GM13976 (cell line): ENCODE data around the gene BACH1.
"Not testable (repeated sequence)": the region's sequence is repeated elsewhere in the genome, so short reads cannot be mapped to it uniquely, and the experiment has no call there.

Source experiments
- DNase-seq: peaks from one replicate; pipeline ENCODE4 v3.0.0; 2012; ENCODE audit warnings: low spot score
- in situ Hi-C: fragments of 300-500 bp; cut with MboI; formaldehyde crosslinking; loops from one replicate; pipeline ENCODE4 v1.12.0; 2022; ENCODE audit warnings: low sequenced_read_pairs, mixed read lengths, inconsistent platforms; ENCODE audit not compliant: unreplicated experiment
- TF ChIP-seq, protein P1 (sequence below): IDR thresholded peaks from 2 replicates; pipeline ENCODE4 v1.5.1; 2012; ENCODE audit warnings: borderline replicate concordance, mild to moderate bottlenecking; ENCODE audit not compliant: insufficient read depth; ENCODE audit errors: extremely low read depth, missing control alignments, control extremely low read depth

Gene BACH1

DNA sequence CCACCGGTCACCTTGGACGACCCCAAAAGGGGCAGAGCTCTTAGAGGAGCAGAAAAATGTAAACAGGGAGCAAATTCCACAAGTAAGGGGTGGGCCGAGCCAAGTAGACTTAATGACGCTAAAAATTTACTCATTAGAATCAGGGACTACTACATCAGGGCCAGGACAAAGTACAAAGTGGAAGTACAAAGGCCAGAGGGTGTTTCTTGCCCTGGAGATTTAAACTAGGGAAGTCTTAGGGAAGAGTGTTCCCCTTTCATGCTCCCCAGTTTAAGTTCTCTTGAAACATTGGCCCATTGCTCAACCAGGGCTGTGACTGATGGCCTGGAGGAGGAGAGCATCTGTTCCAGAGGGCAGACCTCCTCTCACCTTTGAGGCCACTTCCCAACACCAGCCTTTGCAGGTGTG lies 48.6 kb downstream of the BACH1 start:
- TF ChIP-seq, protein P1, sequence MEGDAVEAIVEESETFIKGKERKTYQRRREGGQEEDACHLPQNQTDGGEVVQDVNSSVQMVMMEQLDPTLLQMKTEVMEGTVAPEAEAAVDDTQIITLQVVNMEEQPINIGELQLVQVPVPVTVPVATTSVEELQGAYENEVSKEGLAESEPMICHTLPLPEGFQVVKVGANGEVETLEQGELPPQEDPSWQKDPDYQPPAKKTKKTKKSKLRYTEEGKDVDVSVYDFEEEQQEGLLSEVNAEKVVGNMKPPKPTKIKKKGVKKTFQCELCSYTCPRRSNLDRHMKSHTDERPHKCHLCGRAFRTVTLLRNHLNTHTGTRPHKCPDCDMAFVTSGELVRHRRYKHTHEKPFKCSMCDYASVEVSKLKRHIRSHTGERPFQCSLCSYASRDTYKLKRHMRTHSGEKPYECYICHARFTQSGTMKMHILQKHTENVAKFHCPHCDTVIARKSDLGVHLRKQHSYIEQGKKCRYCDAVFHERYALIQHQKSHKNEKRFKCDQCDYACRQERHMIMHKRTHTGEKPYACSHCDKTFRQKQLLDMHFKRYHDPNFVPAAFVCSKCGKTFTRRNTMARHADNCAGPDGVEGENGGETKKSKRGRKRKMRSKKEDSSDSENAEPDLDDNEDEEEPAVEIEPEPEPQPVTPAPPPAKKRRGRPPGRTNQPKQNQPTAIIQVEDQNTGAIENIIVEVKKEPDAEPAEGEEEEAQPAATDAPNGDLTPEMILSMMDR = no peak
- no peak for DNase-seq

DNA sequence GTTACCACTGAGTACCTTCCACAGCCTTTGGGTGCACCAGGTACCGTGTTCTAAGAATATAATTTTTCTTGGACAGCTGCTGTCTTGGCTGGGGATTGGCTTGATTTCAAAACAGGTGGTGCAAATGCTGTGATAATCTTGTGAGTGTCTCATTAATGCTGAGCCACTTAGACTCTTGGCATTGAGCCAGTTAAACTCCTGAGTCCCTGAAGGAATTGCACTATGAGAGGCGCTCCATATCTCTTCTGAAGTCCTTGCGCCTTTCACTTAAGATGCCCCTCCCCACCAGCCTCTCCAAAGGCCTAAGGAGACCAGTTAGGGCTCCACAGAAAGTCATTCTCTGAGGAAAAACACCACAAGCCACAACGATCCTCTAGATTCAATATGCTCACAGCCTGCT lies 51.0 kb downstream of the BACH1 start:
- TF ChIP-seq, protein P1 = no peak
- no peak for DNase-seq
- in situ Hi-C loops = loop anchor here (25.0 kb wide), 1 partner anchor 113 kb away; no protein-coding TSS in a partner anchor

More for the DNA sequence above, 48.6 kb downstream of the BACH1 start:
- in situ Hi-C loops = no loop called here

DNA sequence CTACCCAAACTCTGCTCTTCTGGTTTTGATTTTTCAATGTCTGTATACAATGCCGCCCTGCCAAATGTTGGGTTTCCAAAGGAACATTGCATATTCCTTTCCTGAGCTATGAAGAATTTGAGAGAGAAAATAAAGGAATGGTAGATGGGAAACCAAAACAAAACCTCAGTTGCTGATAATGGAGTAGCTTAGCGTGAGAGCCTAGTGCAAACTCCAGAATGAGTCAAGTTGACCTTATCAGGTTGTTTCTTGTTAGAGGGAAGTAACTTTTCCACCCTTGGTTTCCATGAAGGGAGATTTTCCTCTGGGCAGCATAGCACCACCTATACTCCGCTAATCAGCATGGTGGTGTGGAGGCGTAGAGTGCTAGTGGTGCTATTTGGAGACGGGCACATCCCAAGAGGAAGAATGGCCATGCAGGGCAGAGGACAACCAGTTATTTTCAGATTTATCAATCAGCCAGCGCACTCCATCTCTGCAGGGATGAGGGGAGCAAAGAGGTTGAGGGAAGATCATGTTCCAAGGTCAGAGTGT lies 51.6 kb downstream of the BACH1 start:
- in situ Hi-C loops = loop anchor here (25.0 kb wide), 1 partner anchor 112 kb away; no protein-coding TSS in a partner anchor
- no peak for DNase-seq
- TF ChIP-seq, protein P1 = no peak

DNA sequence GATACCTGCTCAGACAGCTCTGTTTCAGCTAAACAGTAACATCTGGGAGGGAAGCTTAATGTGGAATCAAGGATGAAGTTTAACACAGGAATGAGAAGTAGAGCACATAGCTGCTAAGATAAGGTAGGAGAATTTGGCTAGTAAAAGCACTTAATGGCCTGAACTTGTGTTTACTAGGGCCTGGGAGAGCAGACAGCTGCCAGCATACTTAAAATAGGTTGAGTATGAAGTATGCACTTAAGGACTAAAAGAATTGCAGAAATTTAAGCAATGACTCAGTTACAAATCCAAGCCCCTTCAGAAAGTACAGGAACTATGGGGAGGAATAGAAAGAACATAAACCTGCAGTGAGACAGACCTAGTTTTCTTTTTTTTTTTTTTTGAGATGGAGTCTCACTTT lies 53.0 kb downstream of the BACH1 start:
- in situ Hi-C loops = loop anchor here (25.0 kb wide), 1 partner anchor 111 kb away; no protein-coding TSS in a partner anchor
- TF ChIP-seq, protein P1 = no peak
- no peak for DNase-seq

DNA sequence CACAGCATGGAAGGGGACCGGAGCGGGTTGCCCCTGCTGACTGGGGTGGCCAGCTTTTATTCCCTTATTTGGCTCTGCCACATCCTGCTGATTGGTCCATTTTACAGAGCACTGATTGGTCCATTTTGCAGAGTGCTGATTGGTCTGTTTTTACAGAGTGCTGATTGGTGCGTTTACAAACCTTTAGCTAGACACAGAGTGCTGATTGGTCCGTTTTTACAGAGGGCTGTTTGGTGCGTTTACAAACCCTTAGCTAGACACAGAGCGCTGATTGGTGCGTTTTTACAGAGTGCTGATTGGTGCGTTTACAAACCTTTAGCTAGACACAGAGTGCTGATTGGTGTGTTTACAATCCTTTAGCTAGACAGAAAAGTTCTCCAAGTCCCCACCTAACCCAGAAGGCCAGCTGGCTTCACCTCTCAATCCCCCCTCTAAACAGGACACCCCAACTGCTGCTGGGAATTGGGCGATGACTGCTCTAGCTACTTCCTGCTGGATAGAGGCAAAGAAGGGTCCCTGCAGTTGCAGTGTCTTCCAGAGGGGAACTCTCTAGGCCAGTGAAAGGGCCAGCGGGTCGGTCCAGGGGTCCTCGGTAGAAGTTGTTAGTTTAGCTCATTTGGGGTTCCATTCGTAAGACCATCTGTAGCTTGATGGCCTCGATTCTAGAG lies 56.5 kb downstream of the BACH1 start:
- in situ Hi-C loops = loop anchor here (25.0 kb wide), 1 partner anchor 107 kb away; no protein-coding TSS in a partner anchor
- DNase-seq = not testable (repeated sequence)

DNA sequence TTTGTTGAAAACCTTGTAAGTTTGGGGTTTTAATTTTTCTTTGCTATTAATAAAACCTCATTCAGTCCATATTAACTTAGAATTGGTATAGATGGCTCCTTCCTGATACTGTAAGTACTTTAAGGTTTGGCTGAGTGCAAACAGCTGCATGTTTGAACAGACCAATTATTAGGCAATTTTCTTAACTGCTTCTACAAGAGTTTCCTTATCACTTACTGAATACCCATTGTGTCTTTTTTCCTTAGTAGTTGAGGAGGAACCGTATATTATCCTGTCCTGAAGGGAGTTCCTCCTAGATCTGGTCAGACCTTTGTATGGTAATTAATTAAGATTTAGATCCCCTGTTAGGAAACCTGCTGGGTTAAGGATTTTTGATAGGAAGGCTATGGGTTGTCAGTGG lies 57.6 kb downstream of the BACH1 start:
- in situ Hi-C loops = loop anchor here (25.0 kb wide), 1 partner anchor 106 kb away; no protein-coding TSS in a partner anchor
- DNase-seq = not testable (repeated sequence)

DNA sequence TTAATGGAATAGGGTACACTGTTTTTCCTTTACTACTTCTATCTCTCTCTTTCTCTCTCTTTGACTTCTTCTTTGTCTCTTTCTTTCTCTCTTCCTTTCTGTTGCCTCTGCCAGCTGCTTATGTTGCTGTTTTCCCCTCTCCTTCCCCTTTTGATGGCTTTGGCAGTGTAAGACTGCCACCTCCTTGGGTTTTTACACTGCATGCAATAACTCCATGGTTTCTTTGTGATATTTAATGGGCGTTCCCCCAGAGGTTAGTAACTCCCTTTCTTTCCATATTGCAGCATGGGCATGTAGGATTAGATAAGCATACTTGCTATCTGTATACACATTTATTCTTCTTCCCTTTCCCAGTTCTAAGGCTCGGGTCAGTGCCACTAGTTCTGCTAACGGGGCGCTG lies 58.1 kb downstream of the BACH1 start:
- not testable (repeated sequence) for DNase-seq
- in situ Hi-C loops = loop anchor here (25.0 kb wide), 1 partner anchor 105 kb away; no protein-coding TSS in a partner anchor

DNA sequence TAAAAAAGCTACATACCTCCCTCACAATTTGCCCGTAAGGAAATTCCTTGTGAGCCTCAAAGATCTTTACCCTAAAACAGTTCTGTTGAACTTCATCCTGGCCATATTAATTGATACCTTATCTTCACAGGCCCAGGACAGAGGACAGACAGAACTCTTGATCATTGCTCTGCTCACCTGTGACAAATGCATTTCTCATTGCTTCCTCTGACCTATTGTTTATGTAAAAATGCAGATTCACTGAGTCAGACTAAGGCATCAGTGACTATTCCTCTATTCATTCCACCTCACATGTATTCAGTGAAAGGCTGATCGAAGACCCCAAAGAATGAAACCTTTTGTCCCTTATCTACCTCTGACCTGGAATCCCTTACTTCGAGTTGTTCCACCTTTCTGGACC lies 61.0 kb downstream of the BACH1 start:
- in situ Hi-C loops = loop anchor here (25.0 kb wide), 1 partner anchor 103 kb away; no protein-coding TSS in a partner anchor
- TF ChIP-seq, protein P1 = no peak

More for the DNA sequence above, 61.0 kb downstream of the BACH1 start:
- no peak for DNase-seq
